DOHH2 (cell line): Measurements from ENCODE around the gene COL23A1.

Experiments used
- EZH2phosphoT487 ChIP-seq: fragments of 200-600 bp; sonication (generic); IDR thresholded peaks from 2 replicates; pipeline ENCODE4 v1.6.1; 2017; ENCODE audit warnings: borderline replicate concordance, mild to moderate bottlenecking, antibody characterized with exemption, low read length, moderate library complexity, mixed read lengths
- TF ChIP-seq, protein P1 (sequence below): fragments of 200-600 bp; sonication (generic); IDR thresholded peaks from one replicate; pipeline ENCODE4 v1.5.1; 2014; ENCODE audit warnings: antibody characterized with exemption, mild to moderate bottlenecking, low read depth, low read length; ENCODE audit not compliant: poor library complexity, severe bottlenecking

- TF ChIP-seq, protein P1, sequence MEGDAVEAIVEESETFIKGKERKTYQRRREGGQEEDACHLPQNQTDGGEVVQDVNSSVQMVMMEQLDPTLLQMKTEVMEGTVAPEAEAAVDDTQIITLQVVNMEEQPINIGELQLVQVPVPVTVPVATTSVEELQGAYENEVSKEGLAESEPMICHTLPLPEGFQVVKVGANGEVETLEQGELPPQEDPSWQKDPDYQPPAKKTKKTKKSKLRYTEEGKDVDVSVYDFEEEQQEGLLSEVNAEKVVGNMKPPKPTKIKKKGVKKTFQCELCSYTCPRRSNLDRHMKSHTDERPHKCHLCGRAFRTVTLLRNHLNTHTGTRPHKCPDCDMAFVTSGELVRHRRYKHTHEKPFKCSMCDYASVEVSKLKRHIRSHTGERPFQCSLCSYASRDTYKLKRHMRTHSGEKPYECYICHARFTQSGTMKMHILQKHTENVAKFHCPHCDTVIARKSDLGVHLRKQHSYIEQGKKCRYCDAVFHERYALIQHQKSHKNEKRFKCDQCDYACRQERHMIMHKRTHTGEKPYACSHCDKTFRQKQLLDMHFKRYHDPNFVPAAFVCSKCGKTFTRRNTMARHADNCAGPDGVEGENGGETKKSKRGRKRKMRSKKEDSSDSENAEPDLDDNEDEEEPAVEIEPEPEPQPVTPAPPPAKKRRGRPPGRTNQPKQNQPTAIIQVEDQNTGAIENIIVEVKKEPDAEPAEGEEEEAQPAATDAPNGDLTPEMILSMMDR: no peak
- no peak for TF ChIP-seq EZH2phosphoT487
Observed at GRCh38 chr5:178364326-178364675, 225.9 kb downstream of the COL23A1 start.
